Measurements from ENCODE around the gene SRGAP1.

DNA sequence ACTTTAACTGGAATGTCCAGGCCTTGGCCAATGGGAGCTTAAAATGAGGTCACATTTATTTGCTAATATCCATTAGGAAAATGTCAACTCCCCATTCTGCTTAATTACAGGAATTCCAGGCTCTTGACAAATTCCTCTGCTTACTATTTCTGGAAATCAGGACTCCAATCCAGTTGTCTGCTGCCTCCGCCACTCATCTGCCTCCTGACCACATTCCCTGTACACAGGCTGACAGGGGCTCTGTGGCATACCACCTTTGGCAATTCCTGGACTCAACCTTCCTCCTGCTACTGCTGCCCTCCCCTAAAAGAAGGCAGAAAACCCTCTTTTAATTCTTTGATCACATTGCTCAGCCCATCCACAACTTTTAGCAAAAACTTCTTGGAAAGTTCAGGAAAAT is 339.7 kb downstream of the SRGAP1 start:
- TF ChIP-seq EZH2 (conservative IDR thresholded peaks at IDR 0.05; ENCODE audit: low read depth, low read length) (no peak), SMAD3 (CRISPR knock-in tag; IDR thresholded peaks at IDR 0.05) (no peak), HOXD1 (CRISPR knock-in tag; IDR thresholded peaks at IDR 0.05) (no peak)
